Measurements from ENCODE around the gene PSMA8.

DNA sequence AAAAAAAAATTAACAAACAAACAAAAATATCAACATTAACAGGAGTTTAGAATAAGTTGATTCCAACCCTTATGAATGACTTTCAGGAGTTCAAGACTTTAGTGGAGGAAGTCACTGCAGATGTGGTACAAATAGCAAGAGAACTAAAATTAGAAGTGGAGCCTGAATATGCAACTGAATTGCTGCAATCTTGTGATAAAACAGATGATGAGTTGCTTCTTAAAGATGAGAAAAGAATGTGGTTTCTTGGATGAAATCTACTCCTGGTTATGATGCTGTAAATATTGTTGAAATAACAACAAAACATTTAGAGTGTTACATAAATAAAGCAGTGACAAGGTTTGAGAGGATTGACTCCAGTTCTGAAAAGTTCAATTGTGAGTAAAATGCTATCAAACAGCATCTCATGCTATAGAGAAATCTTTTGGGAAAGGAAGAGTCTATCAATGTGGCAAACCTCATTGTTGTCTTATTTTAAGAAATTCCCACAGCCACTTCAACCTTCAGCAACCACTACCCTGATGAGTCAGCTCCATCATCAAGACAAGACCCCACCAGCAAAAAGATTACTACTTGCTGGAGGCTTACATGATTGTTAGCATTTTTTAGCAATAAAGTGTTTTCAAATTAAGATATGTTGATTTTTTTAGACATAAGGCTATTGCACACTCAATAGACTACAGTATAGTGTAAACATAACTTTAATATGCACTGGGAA lies 49.9 kb downstream of the PSMA8 start:
- TF ChIP-seq, protein P1, sequence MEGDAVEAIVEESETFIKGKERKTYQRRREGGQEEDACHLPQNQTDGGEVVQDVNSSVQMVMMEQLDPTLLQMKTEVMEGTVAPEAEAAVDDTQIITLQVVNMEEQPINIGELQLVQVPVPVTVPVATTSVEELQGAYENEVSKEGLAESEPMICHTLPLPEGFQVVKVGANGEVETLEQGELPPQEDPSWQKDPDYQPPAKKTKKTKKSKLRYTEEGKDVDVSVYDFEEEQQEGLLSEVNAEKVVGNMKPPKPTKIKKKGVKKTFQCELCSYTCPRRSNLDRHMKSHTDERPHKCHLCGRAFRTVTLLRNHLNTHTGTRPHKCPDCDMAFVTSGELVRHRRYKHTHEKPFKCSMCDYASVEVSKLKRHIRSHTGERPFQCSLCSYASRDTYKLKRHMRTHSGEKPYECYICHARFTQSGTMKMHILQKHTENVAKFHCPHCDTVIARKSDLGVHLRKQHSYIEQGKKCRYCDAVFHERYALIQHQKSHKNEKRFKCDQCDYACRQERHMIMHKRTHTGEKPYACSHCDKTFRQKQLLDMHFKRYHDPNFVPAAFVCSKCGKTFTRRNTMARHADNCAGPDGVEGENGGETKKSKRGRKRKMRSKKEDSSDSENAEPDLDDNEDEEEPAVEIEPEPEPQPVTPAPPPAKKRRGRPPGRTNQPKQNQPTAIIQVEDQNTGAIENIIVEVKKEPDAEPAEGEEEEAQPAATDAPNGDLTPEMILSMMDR (conservative IDR thresholded peaks at IDR 0.05) = no peak
- no peak for TF ChIP-seq EZH2 (IDR thresholded peaks at IDR 0.05; ENCODE audit: low read depth)
